HG03175 (cell line): ENCODE data around the gene B4GALT5.

ENCODE experiments used
- ATAC-seq: cut with Tn5 transposase; IDR thresholded peaks from one replicate; pipeline ENCODE4 v1.9.1; 2021; ENCODE audit warnings: mild to moderate bottlenecking, moderate library complexity; ENCODE audit not compliant: unreplicated experiment

B4GALT5 gene

GRCh38 chr20:49701916-49702315 is 11.8 kb downstream of the B4GALT5 start:
- no peak for ATAC-seq

GRCh38 chr20:49701241-49701790 is 12.4 kb downstream of the B4GALT5 start:
- no peak for ATAC-seq

- no peak for ATAC-seq
Observed at GRCh38 chr20:49700411-49701185, 13.1 kb downstream of the B4GALT5 start.

- ATAC-seq = peak; percentile 64
Observed at GRCh38 chr20:49699200-49699992, 14.3 kb downstream of the B4GALT5 start.

- no peak for ATAC-seq
Observed at GRCh38 chr20:49698477-49698876, 15.2 kb downstream of the B4GALT5 start.

- no peak for ATAC-seq
Observed at GRCh38 chr20:49697071-49697470, 16.6 kb downstream of the B4GALT5 start.

- ATAC-seq = no peak
Observed at GRCh38 chr20:49696594-49696993, 17.1 kb downstream of the B4GALT5 start.

GRCh38 chr20:49695830-49696229 is 17.8 kb downstream of the B4GALT5 start:
- ATAC-seq = no peak

- ATAC-seq = no peak
Observed at GRCh38 chr20:49694450-49695071, 19.1 kb downstream of the B4GALT5 start.

- ATAC-seq = no peak
Observed at GRCh38 chr20:49693435-49694171, 20.1 kb downstream of the B4GALT5 start.

- no peak for ATAC-seq
Observed at GRCh38 chr20:49692941-49693340, 20.7 kb downstream of the B4GALT5 start.

GRCh38 chr20:49691818-49692568 is 21.7 kb downstream of the B4GALT5 start:
- no peak for ATAC-seq

- no peak for ATAC-seq
Observed at GRCh38 chr20:49690899-49691620, 22.6 kb downstream of the B4GALT5 start.

GRCh38 chr20:49687595-49688567 is 25.8 kb downstream of the B4GALT5 start:
- no peak for ATAC-seq

- ATAC-seq = no peak
Observed at GRCh38 chr20:49685809-49686208, 27.9 kb downstream of the B4GALT5 start.

- no peak for ATAC-seq
Observed at GRCh38 chr20:49685161-49685601, 28.5 kb downstream of the B4GALT5 start.

- ATAC-seq = no peak
Observed at GRCh38 chr20:49684335-49684997, 29.2 kb downstream of the B4GALT5 start.

- no peak for ATAC-seq
Observed at GRCh38 chr20:49682798-49683197, 30.9 kb downstream of the B4GALT5 start.
